GM19397 (cell line): Measurements from ENCODE around the gene PDE4D.
"Not testable (repeated sequence)": the region's sequence is repeated elsewhere in the genome, so short reads cannot be mapped to it uniquely, and the experiment has no call there.

Source experiments
- ATAC-seq: cut with Tn5 transposase; IDR thresholded peaks from one replicate; pipeline ENCODE4 v1.9.1; 2021; ENCODE audit warnings: mild to moderate bottlenecking, moderate library complexity; ENCODE audit not compliant: unreplicated experiment

PDE4D gene

DNA sequence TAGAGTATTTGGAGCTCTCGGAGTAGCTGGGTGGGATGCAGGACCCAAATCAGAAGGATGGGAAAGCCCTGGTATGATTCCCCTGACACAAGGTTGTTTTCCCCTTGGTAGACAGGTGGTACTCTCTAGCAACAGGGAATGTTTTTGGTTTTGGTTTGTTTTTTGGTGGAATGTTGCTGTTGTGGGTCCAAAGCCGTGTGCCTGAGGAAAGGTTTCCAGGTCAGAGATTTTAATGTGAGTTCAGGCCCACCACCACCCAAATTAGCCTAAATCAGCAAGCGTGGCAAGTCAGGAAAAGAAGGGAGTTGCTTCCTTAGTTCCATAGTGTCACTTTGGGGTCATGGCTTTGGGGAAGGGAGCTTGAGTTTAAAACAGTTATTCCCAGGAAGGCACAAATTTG, 925.2 kb downstream of the PDE4D start:
- ATAC-seq, result no peak

DNA sequence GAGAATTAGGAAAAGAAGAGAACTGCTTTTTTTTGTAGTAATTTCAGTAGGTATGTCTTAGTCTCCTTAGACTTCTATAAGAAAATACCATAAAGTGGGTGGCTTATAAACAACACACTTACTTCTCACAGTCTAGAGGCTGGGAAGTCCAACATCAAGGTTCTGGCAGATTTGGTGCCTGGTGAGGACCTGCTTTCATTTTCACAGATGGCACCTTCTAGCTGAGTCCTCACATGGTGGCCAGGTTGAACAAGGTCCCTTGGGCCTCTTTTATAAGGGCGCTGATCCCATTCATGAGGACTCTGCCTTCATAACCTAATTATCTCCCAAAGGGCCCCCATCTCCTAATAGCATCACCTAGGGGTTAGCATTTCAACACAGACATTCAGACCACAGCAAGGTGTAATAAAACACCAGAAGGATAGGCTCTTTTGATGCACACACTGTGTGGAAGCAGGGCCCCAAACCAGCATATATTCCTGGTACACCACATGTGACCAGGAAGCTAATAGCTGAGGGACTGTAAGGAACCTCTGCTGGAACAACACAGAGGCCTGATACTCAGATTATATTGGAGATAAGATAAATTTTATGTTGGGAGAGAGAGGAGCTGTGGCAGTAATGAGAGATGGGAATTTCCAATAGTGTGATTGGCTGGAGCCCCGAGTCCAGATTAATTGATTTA, 925.8 kb downstream of the PDE4D start:
- ATAC-seq, result no peak

DNA sequence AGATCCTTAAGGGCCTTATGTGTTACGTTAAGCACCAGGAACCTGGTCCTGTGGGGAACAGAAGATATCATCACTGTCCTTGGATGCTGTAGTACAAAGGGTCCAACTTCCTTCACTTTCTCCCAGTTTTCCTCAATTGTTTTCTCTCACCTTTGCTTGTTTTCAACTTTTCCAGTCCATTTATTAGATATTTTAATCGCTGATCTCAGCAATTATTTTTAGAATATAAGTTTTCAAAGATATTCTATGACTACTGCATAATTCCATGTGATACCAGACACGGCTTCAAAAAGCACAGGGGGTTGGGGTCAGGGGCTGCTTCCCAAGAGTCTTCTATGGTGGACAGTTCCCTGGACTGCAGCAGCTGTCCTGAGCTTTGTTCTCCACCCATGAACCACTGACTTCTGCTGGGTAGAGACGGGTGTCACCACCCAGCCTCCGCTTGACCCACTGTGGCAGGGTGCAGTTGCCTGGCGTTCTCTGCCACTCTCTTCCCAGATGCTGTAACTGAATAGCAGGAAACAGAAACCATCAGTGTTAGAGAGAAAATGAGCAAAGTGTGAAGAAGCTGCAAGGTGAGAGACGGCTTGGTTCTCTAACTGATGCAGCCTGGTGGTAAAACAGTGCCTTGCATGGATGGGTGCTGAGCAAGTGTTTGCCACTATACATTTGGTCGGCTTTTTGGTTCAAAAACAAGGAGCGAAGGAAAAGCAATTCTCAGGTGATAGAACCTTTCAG, 927.7 kb downstream of the PDE4D start:
- no peak for ATAC-seq

DNA sequence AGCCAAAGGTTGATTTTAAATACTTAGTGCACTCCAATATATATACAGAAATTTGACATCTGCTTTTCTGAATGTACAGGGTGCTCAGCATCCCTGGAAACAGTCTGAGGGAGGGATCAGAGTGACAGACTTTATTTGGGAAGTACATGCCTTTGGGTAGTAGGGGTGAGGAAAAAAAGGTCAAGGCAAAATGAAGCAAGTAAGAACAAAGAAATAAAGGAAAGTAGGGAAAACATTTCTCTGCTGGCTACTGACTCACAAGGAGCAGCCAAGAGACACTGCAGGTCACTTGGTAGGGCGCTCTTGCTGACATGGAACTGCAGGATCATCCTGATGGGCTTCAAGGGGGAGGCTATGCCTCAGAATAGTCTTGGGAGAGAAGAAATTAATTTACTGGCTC, 929.7 kb downstream of the PDE4D start:
- ATAC-seq, result no peak

DNA sequence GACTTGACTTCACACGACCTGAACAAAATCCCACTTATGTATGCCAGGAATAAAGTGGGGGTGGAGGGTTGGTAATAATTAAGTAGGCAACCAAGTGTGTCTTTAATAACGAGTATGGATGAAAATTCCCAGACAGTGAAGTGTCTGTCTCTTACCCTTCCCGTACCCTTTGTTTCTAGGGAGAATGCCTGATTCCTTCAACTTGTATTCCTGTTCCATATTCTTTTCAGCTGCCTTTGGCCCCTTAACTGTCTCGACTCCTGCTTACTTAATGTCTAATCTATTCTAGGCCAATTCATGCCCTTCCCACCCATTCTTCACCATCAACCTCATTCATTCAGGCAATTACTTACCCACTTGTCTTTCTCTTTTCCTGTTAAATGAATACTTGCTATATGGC, 930.2 kb downstream of the PDE4D start:
- ATAC-seq, result no peak

DNA sequence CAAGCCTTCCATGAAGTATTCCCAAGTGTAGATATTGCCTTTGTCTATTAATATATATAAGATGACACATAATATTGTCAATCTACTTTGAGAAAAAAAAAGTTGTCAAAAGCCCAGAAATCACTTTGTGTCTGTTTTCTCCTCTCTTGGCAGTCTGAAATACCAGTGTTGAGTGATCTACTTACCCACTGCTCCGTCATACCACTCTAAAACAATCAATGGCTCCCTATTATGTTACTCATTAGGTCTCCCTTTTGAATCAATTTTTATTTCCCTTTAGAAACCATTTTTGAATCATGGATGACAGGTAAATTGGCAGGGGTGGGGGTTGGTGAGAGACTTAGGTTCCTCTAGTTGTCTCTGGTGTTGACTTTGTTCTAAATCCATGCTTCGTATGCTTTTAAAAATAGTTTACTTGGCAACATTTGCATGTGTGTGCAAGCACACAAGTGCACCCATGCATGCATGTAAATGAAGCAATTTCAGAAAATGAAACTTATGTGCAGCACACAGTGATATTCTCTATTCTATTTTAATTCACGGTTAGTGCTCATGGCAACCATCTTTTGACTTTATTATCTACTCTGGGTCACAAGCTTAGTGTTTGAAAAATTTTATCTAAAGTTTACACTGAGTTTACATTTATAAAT, 931.8 kb downstream of the PDE4D start:
- ATAC-seq, result peak; percentile 58

DNA sequence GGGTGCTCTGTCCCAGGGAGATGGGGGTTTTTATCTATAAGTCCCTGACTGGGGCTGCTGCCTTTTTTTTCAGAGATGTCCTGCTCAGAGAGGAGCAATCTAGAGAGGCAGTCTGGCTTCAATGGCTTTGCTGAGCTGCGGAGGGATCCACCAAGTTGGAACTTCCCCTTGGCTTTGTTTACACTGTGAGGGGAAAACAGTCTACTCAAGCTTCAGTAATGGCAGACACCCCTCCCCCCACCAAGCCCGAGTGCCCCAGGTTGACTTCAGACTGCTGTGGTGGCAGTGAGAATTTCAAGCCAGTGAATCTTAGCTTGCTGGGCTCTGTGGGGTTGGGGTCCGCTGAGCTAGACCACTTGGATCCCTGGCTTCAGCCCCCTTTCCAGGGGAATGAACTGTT, 934.8 kb downstream of the PDE4D start:
- no peak for ATAC-seq

DNA sequence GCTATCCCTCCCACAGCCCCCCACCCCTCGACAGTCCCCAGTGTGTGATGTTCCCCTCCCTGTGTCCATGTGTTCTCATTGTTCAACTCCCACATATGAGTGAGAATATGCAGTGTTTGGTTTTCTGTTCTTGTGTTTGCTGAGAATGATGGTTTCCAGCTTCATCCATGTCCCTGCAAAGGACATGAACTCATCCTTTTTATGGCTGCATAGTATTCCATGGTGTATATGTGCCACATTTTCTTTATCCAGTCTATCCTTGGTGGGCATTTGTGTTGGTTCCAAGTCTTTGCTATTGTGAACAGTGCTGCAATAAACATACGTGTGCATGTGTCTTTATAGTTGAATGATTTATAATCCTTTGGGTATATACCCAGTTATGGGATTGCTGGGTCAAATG, 940.3 kb downstream of the PDE4D start:
- ATAC-seq, result not testable (repeated sequence)

DNA sequence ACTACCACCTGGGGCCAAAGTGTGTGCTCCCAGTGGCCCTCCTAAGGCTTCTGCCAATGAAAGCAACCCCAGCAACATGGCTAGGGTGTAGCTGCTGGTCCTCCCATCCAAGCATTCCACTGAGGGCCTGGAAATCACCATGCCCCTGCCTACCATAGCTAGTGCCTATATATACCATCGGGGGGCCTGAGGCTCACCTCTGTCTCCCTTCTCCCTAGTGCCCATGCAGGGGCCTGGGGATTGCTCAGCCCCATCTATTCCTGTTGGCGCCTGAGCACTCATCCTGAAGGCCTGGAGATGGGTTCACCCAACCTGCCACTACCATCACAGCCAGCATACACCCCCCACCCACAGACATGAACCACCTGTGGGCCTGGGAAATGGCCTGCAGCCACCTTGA, 943.3 kb downstream of the PDE4D start:
- ATAC-seq, result no peak

DNA sequence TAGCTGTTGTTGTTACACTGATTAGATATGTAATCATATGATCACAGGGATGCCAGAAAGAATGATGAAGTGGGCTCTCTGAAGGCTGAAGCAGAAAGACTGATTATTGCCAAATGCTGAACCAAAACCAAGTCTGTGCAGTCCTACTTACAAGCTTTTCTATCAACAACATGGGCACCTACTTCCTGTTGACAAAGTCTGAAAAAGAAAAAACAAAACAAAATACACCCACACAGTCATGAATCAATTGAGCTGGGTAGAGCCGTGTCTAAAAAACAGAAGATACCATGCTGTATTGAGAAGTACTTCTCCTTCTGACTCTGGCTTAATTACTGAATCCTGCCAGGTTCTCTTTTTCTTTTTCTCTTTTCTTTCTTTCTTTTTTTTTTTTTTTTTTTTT, 947.3 kb downstream of the PDE4D start:
- ATAC-seq, result no peak

DNA sequence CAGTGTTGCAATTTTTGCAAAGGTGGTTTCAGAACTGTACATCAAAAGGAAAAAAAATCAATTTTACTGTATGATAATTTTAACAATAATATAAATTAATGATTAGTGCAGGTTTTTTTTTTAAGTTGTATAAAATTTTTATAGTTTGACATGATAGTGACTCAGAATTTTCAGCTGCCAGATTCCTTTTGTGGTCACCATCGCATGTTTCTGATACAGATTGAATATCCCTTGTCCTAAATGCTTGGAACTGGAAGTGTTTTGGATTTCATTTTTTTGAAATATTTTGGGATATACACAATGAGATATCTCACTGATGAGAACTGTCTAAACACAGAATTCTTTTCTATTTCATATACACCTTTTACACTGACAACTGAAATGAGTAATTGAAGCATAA, 949.3 kb downstream of the PDE4D start:
- no peak for ATAC-seq

DNA sequence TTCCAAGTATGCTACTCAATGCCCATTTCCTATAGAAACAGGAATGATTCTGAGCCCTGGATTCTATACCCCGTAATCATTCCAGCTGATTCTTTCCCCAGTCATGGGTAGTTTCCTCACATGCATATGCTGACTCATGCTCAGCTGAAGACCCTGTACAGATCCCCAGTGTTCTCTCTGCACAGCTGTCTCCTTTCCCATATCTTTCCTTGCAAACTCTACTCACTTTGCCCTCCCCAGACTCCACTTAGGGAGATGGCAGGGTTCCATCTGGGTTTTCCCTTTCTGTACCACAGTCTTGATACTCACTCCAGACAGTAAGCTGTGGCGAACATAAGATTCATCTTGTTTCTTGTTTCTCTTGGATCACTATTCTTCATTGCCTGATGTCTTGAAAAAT, 953.1 kb downstream of the PDE4D start:
- no peak for ATAC-seq

DNA sequence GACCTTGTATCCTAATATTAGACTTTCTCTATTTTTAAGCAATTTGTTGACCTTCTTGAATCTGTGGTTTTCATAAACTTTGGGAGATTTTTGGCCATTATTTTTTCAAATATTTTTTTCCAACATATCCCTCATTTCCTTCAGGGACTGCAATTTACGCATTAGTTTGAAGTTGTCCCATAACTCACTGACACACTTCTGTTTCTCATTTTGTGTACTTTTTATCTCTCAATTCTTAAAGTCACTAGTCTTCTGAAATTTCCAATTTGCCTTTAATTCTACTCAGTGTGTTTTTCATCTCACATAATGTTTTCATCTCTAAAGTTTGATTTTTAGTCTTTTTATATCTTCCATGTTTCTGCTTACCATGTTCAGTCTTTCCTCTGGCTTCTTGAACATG, 953.9 kb downstream of the PDE4D start:
- ATAC-seq, result no peak

DNA sequence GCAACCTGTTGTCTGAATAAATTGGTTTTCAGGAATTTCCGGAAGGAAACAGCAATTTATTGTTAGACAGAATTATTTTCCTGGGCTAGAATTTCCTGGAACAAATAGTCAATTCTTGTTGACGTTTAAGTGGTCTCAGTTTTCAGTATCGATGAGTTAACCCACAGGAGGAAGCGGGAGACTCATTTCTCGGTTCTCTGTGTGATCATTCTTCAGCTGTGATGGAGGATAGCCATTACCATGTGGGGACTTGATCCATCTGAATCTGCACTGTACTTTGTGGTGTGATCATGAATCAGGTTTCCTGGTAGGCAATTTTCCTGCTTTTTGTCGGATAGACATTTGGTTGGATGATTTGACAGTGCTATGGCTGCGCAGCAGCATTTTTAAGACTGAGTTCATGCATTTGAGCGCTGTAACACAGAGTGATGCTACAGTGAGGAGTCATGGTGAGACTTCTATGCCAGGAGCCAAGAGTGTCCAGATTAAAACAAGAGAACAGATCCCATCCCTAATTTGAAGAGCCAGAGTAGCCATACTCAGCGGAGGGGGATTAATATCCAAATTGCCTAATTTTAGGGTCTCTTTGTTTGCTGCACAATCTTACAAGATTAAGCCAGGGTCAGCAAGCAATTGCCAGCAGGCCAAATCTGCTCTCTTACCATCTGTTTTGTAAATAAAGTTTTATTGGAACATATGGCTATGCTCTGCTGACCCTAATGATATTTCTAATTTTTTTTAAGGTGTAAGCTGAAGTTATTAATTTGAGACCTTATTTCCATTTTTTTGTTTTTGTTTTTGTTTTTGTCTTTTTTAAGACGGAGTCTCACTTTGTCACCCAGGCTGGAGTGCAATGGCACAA, 954.7 kb downstream of the PDE4D start:
- no peak for ATAC-seq

DNA sequence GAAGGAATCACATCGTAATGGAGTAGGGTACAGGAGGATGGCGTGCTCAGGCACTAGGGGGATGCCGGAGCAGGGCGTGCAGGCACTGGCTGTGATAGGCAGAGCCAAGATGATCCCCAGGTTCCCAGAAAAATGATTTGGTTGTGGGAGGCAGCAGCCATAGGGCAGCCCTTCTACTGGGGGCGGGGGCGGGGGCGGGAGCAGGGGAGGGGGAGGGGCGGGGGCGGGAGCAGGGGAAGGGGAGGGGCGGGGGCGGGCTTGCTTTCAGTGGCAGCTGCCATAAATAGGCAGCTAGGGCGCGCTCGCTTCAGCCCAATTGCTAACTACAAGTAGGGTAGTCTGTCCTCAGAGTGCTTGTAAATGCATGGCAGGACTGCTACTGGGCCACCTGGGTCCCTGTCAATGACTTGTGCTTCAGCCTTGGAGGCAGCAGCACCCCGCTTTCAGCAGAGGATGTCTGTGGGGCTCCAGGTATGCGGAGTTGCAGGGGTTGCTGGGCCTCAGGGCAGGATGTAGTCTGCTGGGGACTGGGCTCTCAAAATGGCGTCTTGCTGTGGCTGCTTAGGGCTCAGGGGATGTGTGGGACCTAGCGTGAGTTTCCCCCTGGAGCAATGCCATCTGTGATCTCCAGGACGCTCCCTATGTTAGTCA, 956.4 kb downstream of the PDE4D start:
- no peak for ATAC-seq

DNA sequence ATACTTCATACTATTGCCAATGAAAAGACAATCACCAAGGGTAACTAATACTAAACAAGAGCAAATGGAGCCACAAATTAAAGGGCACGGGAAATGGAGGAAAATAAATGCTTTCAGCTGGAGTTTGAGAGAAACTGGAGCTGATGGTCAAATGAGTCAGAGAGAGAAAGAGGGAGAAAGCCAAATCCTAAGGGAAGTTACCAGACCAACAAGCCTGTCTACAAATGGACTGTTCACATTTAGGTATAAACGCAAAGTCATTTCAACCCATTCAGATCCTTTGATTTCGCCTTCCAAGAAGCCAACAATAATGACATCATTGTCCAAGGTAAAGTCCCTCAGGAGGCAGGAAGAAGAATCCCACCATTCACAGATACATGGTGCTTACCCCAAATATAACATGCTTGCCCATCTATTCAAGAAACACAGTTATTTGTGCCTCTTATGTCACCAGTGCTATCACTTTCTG, 958.9 kb downstream of the PDE4D start:
- no peak for ATAC-seq

DNA sequence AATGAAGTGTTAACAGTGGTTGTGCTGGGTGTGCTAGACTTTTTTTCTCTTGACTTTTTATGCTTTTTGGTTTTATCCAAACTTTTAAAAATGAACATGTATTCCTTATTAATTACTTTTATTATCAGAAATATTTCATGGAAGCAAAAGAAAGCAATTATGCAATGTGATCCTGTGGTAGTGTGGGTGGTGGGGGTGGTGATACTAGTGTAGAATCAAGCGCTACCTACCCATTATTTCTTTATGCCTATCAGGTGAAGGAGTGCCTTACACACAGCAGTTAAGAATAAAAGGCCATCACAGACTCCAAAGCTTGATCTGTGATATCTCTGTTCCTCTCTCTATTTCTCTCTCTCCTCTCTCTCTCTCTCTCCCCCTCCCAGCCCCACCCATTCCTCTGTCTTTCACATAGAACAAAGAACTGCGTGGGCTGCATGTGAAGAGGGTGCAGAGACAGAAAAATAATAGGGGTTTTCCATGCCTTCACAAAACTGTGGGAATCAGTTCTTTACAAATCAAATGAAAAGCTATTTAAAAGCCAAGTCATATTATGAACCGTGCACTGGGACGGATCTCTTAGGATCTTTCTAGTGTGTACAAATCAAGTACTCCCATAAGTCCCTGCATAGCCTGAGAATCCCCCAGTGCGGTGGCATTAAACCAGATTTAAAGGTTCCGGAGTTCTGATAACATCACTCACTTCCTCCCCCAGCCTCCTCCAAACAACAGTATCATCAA, 959.5 kb downstream of the PDE4D start:
- ATAC-seq, result no peak

DNA sequence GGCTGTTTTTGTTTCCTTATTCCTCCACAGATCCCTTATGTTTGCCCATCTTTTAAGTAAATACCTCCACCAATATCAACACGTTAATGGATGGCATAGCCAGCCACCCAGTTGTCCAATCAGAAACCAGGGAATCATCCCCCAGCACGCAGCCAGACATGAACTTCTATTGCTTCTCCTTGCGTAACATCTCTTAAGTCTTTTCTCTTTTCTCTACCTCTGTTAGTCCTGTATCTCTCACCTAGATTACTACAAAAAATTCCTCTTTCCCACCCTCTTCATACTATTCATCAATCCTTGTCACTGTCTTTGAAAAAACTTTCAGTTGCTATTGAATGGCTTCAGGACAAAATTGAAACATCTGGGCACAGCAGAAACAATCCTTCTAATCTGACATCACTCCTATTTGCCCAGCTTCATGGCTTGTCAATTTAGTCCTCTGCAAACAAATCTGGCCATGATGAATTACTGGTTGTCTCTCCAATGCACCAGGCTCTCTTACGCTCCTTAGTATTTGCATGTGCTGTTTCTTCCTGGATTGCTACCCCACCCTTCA, 961.4 kb downstream of the PDE4D start:
- ATAC-seq, result no peak

DNA sequence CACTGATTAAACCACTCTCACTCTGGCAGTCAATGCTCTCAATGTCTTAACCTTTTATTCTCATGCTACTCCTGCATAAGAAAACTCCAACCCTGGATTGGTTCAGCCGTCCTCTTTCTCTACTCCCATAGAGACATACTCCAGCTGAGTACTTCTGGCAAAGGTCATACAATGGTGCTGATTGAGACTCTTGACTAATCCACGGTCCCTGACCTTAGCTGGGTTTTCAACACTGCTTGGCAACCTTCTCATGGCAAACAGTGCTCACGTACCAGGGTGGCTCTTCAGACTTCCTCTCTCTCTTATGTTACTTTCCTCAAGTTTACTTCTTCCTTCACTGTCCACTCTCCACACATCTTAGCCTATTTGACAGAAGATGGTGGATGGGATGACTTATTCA, 963.0 kb downstream of the PDE4D start:
- ATAC-seq, result no peak

DNA sequence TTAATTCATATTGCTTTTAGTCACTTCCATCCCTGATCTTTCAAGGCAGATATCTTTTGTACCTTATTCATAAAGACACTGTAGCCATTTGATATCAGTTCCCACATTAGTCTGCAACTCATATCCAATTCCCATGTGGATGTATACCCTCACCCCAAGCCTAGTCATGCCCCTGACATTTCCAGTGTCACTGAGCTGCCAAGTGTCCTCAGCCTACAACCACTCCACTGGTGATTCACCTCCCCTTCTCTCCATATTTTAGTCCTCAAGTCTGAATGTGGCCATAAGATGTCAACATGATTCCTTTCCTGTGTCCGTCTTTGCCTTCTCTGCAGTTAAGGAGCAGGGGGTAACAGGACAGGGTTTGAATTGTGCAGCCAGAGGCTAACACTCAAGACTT, 963.8 kb downstream of the PDE4D start:
- no peak for ATAC-seq
